ENCODE results near the gene ANO4. TPM values are rescaled to one million over a fixed set of nuclear protein-coding genes. Genes with fewer than 3 reads are reported as not detected.

ANO4 gene
- total RNA-seq, 4 donors from 2014 or later, result 0.06 TPM; not detected in 3

- no peak overlapping the region for H3K4me3 ChIP-seq (ENCODE audit: low read depth, poor library complexity, severe bottlenecking)
- intact Hi-C loops (cut with DNase I; ENCODE audit: low total_unique reads), result no loop called here
- TF ChIP-seq POLR2A (IDR thresholded peaks at IDR 0.05) (no peak), CTCF (IDR thresholded peaks at IDR 0.05) (no peak)
- DNase-seq (ENCODE audit: low spot score in 2 of 2), result no peak
- 40 to 46% methylated on average over 2 of the region's 2 CpGs for WGBS, 2 donors
Observed at GRCh38 chr12:100964028-100964427, 169.5 kb downstream of the ANO4 start.

GRCh38 chr12:100967189-100967588, 172.6 kb downstream of the ANO4 start:
- H3K4me3 ChIP-seq (ENCODE audit: low read depth, poor library complexity, severe bottlenecking), result no peak overlapping the region
- 38 to 39% methylated on average over 1 of the region's 1 CpG for WGBS, 2 donors
- DNase-seq (ENCODE audit: low spot score in 2 of 2), result no peak
- TF ChIP-seq CTCF (IDR thresholded peaks at IDR 0.05) (no peak), POLR2A (IDR thresholded peaks at IDR 0.05) (no peak)
- intact Hi-C loops (cut with DNase I; ENCODE audit: low total_unique reads), result no loop called here

- no peak for DNase-seq (ENCODE audit: low spot score in 2 of 2)
- WGBS, 2 donors, result 71 to 75% methylated on average over 4 of the region's 4 CpGs
- no peak overlapping the region for H3K4me3 ChIP-seq (ENCODE audit: low read depth, poor library complexity, severe bottlenecking)
- intact Hi-C loops (cut with DNase I; ENCODE audit: low total_unique reads), result no loop called here
- TF ChIP-seq POLR2A (IDR thresholded peaks at IDR 0.05) (no peak), CTCF (IDR thresholded peaks at IDR 0.05) (no peak)
Observed at GRCh38 chr12:100970894-100971293, 176.3 kb downstream of the ANO4 start.

GRCh38 chr12:100972121-100972520, 177.5 kb downstream of the ANO4 start:
- H3K4me3 ChIP-seq (ENCODE audit: low read depth, poor library complexity, severe bottlenecking), result no peak overlapping the region
- 85 to 87% methylated on average over 2 of the region's 2 CpGs for WGBS, 2 donors
- TF ChIP-seq POLR2A (IDR thresholded peaks at IDR 0.05) (no peak), CTCF (IDR thresholded peaks at IDR 0.05) (no peak)
- intact Hi-C loops (cut with DNase I; ENCODE audit: low total_unique reads), result no loop called here
- DNase-seq (ENCODE audit: low spot score in 2 of 2), result no peak

- WGBS, 2 donors, result 84 to 85% methylated on average over 3 of the region's 3 CpGs
- no peak for TF ChIP-seq POLR2A (IDR thresholded peaks at IDR 0.05)
- no peak for TF ChIP-seq CTCF (IDR thresholded peaks at IDR 0.05)
- H3K4me3 ChIP-seq (ENCODE audit: low read depth, poor library complexity, severe bottlenecking), result no peak overlapping the region
- DNase-seq (ENCODE audit: low spot score in 2 of 2), result no peak
- intact Hi-C loops (cut with DNase I; ENCODE audit: low total_unique reads), result no loop called here
Observed at GRCh38 chr12:100974341-100974740, 179.8 kb downstream of the ANO4 start.

GRCh38 chr12:100974747-100975146, 180.2 kb downstream of the ANO4 start:
- intact Hi-C loops (cut with DNase I; ENCODE audit: low total_unique reads), result no loop called here
- no peak for TF ChIP-seq CTCF (IDR thresholded peaks at IDR 0.05)
- no peak for TF ChIP-seq POLR2A (IDR thresholded peaks at IDR 0.05)
- no peak overlapping the region for H3K4me3 ChIP-seq (ENCODE audit: low read depth, poor library complexity, severe bottlenecking)
- 67 to 69% methylated on average over 9 of the region's 9 CpGs for WGBS, 2 donors
- no peak for DNase-seq (ENCODE audit: low spot score in 2 of 2)

All from lower leg skin (tissue), 4 donors.